HEK293T (cell line): Measurements from ENCODE around the gene USP43.

Source experiments
- FOXA1 ChIP-seq: fragments of 450-650 bp; IDR thresholded peaks from 2 replicates; pipeline ENCODE4 v1.6.1; 2016; ENCODE audit warnings: mild to moderate bottlenecking
- FOXM1 ChIP-seq: fragments of 450-650 bp; IDR thresholded peaks from 2 replicates; pipeline ENCODE4 v1.6.1; 2017; ENCODE audit warnings: mild to moderate bottlenecking, borderline replicate concordance
- HDGF ChIP-seq: fragments of 450-650 bp; IDR thresholded peaks from 2 replicates; pipeline ENCODE4 v1.6.1; 2017; ENCODE audit warnings: antibody characterized with exemption, borderline replicate concordance
- SP1 ChIP-seq: fragments of 450-650 bp; IDR thresholded peaks from 2 replicates; pipeline ENCODE4 v1.6.1; 2017
- TF ChIP-seq, protein P1 (sequence below): fragments of 450-650 bp; IDR thresholded peaks from 2 replicates; pipeline ENCODE4 v1.6.1; 2016

DNA sequence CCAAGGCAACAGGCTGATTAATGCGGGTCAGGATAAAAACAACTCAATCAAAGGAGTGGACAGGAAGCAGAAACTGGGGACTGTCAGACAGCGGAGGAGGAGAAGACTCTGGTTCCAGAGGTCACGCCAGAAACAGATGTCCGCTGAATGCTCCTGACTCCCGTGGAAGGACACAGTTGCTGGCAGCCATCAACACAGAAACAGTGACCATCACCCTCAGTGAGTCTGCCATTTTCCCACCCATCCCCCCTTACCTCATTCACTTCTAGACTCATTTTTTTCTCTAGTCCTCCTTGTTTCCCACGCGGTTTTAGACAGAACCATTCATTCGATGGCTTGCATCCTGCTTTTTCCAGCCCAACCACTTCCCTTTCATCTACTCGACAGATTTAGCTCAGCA lies 105.2 kb downstream of the USP43 start:
- no peak for TF ChIP-seq FOXM1
- TF ChIP-seq HDGF, result no peak
- no peak for TF ChIP-seq FOXA1
- TF ChIP-seq, protein P1, sequence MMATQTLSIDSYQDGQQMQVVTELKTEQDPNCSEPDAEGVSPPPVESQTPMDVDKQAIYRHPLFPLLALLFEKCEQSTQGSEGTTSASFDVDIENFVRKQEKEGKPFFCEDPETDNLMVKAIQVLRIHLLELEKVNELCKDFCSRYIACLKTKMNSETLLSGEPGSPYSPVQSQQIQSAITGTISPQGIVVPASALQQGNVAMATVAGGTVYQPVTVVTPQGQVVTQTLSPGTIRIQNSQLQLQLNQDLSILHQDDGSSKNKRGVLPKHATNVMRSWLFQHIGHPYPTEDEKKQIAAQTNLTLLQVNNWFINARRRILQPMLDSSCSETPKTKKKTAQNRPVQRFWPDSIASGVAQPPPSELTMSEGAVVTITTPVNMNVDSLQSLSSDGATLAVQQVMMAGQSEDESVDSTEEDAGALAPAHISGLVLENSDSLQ, result no peak
- TF ChIP-seq SP1, result no peak
